NCI-H524 (cell line): ENCODE measurements around the gene TMEM132E.

Experiments used
- DNase-seq, 2 experiments: peaks; one replicate each; lab custom pipeline; 2025; lab: John Stamatoyannopoulos, UW

Gene TMEM132E

GRCh38 chr17:34570506-34570905 lies 8.9 kb upstream of the TMEM132E start:
- DNase-seq, result no peak

GRCh38 chr17:34571428-34572130 lies 7.8 kb upstream of the TMEM132E start:
- no peak for DNase-seq

- no peak for DNase-seq
These were observed 6.9 kb upstream of the TMEM132E start for GRCh38 chr17:34572483-34572882.

- no peak for DNase-seq
These were observed 4.2 kb upstream of the TMEM132E start for GRCh38 chr17:34575182-34575581.

DNA sequence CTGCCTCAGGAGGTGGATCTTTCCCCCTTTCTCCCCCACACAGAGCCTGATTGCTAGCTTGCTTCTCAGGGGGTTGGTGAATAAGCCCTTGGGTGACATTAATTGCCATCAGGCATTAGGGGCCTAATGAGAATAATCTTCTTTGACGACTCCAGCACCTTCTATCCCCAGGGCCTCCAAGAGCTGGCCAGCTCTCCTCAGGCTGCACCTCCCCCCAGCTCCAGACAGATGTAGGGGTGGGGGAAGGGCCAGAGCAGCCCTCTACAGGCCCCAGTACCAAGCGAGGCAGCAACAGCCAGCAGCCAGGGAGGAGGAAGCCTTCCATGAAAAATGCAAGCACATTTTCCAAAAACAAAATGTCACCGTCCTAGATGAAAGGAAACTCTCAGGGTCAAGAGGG lies 1.4 kb upstream of the TMEM132E start:
- DNase-seq, result peak; percentile 66 to 85

DNA sequence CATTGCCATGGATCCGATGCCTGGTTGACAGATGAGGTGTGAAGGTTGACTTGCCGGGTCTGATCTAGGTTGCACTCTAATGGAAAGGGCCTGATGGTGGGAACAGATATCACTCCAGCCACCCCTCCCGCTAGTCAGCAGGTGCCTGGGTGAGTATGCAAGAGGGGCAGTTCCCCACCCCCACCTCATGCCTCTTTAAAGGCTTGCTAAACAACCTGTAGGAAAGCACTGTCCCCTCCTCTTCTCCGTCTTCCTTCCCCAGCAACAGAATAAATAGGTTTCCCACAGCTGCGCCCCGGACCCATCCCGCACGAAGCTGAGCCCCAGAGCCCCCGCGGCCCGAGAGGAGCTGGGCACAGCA lies 746 bp upstream of the TMEM132E start:
- peak; percentile 41 to 64 for DNase-seq

GRCh38 chr17:34579979-34580684 lies 750 bp downstream of the TMEM132E start:
- peak in 1 of 2 experiments; percentile 54 for DNase-seq

DNA sequence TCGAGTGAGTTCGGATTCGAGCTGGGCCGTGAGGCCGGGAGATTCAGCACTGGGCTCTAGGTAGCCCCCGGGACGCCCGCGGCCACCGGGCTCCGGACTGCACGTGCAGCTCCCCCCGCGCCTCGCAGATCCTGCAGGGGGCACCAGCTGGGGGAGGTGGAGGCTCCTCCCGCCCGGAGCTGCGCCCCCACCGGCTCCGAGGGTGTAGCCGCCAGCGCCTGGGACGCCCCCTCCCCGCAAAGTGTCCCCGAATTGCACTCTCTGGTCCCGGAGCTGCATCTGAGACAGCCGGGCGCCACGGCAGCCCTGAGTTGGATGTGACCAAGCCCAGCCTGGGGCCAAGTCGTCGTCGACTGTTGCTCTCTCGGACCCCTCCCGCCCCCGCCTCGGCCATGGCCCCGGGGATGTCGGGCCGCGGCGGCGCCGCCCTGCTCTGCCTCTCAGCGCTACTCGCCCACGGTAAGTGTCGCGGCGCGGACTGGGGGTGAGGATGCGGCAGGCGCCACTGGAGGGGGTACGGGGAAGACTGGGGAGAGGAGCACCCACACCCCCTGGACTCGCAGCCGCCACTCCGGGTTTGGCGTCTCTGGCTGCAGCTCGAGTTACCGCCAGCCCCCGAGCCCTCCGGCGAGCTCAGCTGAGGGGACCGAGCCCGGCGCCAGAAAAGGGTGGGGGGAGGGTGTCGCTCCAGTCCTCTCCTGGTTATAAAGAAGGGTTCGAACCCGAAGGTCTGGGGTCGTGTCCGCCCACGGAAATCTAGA lies 1.5 kb downstream of the TMEM132E start:
- DNase-seq, result peak; percentile 28 to 54

GRCh38 chr17:34581446-34582184 lies 2.2 kb downstream of the TMEM132E start:
- DNase-seq, result peak in 1 of 2 experiments; percentile 25

DNA sequence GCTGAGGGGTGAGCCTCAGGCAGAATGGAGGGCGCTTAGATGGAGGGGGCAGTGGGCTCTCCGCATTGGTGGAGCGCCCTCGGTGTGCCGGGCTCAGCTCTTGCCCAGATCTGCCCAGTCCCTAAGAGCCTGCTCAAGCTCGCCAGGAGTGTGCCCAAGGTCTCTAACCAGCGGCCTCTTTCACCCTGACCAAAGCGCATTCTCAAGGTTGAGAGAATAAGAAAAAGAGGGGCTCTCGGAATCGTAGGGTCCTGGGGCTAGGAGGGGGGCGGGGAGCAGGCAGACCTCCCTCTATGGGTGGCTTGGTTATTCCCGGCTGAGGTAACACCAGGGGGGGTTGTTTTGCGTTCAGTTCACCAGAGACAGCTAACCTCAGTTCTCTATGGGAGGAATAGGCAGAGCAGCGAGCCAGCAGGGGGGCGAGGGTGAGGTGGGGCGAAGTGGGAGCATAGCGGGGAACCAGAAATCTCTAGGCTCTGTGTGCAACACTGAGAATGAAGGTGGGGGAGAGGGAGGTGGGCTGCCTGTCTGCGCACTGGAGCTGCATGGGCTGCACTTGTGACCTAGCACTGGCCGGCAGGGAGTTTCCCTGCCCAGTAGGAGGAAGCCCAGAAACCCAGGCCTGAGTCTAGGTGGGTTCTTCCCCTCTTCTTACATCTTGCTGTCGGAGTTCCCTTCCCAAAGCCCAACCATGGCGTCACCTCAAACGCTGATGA lies 3.0 kb downstream of the TMEM132E start:
- peak; percentile 6 to 59 for DNase-seq

DNA sequence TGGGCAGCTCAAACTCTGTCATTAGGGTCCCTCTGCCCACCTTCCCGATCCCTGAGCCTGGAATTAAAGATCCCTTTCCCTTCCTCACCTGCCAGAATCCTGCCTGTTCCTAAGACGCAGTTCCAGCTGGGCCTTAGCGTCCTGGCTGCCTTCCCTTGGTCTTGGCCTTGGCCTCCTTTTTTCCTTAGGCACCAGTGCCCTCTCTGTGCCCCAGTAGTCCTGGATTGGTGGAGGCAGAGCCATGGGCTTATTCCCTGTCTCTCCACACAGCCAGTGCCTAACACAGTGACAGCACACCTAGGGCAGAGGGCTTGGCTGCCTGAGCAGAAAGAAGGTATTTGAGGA lies 3.5 kb downstream of the TMEM132E start:
- DNase-seq, result no peak

DNA sequence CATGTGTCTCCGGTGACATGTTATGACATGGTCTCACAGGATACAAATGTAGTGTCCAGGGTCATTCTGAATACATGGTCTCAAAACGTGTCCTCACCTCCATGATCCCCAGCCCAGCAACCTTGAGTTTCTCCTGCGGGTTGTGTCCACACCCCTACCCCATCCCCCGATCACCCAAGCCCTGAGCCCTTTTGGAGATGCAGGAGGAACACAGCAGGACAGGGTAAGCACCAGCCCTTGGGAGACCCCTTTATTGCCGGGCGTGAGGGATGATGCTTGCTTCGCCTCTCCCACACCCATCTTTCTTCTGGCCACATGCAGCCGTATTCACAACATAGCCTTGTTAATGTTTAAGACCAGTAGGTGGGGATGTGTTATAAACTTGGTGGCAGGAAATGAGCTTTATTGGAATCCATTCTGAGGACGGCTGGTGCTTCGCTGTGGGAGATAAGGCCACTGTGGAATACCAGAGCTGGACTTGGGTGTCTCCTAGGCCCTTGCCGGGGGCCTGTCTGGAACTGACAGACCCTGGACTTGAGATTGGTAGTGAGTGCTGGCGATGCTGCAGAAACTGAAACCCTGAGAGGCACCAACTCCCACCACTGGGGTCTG lies 5.5 kb downstream of the TMEM132E start:
- peak; percentile 11 to 72 for DNase-seq

DNA sequence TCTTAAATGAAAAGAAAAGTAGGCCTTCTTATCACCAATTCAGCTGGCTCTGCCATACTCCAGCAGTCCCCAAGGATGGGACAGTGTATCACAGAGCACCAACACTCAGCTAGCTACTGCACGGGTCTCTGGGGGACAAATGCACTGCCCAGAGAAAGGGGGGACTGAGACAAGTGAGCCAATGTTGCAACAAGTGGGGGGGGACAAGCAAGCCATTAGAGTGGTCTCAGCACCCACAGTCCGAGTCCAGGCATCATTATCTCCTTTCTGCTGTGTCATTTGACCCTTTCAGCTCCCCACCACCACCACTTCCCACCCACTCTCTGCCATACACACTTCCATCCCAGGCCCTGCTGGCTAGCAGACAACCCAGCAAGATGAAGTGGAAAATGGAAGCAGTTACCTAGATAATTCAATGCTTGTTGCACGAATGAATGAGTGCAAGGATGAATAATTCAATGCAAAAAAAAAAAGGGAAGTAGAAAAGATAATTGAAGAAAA lies 7.0 kb downstream of the TMEM132E start:
- DNase-seq, result no peak

GRCh38 chr17:34588266-34588665 lies 8.9 kb downstream of the TMEM132E start:
- no peak for DNase-seq

DNA sequence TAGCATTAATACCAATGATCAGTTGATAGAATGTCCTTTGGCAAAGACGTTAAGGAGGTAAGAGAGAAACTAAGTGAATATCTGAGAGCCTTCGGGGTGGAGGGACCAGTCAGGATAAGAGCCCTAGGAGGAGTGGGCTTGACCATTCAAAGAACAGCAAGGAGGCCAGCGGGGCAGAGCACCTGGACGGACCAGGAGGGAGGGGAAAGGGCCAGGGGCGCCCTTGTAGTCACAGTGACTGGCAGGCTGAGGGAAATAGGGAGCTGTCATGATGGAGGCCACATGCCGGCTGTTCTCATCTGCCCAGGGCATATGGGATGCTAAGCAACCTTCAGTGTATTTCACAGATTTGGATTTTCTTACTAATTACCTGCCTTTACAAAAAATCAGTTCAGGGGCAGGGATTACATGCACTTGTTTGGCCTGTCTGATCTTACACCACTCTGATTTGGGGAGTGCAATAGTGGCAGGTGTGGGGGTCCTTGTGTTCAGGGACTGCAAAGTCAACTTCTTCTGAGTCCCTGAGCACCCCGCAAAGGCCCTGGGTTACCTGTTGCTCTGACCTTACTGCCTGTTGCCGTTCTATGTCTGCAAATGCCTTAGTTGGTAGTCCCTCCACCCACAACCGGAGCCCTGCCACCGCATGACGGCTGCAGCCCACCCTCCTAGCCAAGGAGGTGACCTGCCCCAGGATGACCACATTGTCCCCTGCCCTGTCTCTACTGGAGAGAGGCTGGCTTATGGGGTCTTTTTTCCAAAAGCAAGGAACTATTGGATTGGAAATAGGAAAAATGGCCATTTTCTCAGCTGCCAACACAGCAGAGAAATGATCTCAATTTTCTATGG lies 10.0 kb downstream of the TMEM132E start:
- DNase-seq, result no peak

GRCh38 chr17:34592002-34592401 lies 12.6 kb downstream of the TMEM132E start:
- DNase-seq, result no peak

DNA sequence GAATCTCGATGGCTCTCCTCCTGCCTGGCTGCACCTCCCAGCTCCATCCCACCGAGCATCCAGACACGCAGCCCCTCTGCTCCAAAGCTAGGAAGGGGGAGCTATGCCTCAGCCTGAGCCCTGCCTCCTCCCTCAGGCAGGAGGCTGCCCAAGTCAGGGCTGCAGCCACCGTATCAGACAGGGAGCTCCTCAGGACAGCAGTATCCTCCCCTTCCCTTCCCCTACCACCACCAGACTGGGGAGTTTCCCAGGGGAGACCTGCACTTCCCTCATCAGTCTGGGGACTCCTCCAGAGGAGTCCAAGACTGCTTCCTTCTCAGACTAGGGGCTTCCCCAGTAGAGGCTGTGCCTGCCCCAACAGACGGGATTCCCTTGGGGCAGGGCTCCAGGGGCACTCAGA lies 17.5 kb downstream of the TMEM132E start:
- DNase-seq, result no peak

- peak; percentile 50 to 83 for DNase-seq
These were observed 18.9 kb downstream of the TMEM132E start for GRCh38 chr17:34598161-34598776.

GRCh38 chr17:34601416-34601815 lies 22.0 kb downstream of the TMEM132E start:
- DNase-seq, result no peak

- no peak for DNase-seq
These were observed 24.6 kb downstream of the TMEM132E start for GRCh38 chr17:34603974-34604373.
